HG03439 (cell line): Measurements from ENCODE around the gene HAPSTR1.
"Not testable (repeated sequence)": the region's sequence is repeated elsewhere in the genome, so short reads cannot be mapped to it uniquely, and the experiment has no call there.

Experiments used
- ATAC-seq: cut with Tn5 transposase; IDR thresholded peaks from one replicate; pipeline ENCODE4 v1.9.1; 2021; ENCODE audit warnings: mild to moderate bottlenecking, moderate library complexity; ENCODE audit not compliant: unreplicated experiment

Gene HAPSTR1, protein sequence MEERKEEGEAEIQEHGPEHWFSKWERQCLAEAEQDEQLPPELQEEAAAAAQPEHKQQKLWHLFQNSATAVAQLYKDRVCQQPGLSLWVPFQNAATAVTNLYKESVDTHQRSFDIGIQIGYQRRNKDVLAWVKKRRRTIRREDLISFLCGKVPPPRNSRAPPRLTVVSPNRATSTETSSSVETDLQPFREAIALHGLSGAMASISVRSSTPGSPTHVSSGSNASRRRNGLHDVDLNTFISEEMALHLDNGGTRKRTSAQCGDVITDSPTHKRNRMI

DNA sequence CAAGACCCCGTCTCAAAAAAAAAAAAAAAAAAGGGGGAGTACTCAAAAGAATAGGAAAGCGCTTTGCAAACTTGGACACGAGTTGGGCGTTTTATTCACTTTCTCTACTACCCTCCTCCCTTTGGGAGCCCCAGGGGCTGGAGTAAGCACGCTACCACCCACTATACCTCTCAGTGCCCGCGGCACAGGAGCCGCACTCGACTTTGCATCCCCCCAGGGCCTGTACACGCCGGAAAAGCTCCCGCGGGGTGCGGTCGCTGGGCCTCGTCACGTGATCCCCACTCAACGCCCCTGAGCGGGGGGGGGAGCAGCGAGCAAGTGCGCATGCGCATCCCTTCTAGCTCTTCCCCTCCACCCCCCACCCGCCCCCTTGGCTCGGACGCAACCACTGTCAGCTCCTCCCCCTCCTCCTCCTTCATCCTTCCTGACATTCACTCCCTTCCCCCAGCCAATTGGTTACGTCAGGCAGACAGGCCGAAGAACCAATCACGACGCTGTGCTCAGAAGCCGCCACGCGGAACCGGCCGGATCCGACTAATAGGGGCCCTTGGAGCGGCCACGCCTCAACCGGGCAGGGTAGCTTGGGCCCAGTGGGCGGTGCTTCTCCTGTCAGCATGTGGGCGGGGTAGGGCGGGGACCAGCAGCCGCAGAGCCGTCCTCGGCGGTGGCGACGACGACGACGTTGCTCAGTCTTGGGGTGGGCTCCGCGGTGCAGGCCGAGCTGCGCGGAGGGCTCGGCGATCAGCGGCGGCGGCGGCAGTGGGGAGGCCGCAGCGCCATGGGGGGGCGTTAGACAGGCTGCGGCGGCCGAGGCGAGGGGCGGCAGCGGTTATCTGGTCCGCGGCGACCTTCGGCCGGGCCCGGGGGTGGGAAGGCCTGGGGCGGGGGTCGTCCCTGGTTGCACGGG, at the start of gene HAPSTR1:
HAPSTR1 (plus strand) TSS at position 685 of the 907 bp plus-strand sequence. CDS start 401 bp downstream, outside the sequence.
- peak; percentile 89 for ATAC-seq

DNA sequence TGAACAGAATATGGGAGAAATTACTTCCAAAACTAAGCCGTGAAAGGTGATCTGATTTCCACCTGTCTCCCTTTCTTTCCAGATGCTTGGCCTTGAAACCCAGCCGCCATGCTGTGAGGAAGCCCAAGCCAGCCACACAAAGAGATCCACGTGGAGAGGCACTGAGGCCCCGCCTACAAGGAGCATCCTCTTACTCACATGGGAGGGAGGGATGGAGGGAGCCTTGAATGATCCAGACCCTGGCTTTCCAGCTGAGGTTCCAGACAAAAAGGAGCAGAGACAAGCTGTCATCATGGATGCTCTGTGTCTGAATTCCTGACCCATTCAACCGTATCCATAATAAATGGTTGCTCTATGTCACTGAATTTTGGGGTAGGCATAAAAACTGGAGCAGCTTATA, 48.9 kb upstream of the HAPSTR1 start:
- no peak for ATAC-seq

DNA sequence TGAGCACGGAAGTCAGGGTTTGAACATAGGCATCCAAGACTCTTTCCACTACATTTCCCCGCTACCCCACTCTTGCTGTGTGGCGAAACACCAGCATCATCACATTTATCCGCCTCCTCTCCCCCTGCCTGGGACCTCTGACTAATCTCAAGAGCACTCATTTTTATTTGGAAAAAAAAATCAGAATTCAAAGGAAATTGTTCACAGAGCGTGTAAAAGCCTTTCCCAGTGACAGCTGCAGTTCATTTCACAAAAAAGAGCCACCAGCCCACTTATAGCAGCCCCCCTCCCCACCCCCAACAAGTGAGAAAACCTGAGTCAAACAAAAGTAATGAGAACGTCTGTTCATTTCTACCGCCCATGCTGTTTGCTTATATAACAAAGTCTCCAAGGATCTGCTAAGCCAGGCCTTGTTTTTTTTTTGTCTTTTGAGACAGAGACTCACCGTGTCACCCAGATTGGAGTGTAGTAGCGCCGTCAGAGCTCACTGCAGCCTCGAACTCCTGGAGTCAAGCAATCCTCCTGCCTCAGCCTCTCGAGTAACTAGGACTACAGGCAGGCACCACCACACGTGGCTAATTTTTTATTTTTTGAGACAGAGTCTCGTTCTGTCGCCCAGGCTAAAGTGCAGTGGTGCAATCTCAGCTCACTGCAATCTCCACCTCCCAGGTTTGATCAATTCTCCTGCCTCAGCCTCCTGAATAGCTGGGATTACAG, 48.3 kb upstream of the HAPSTR1 start:
- no peak for ATAC-seq

DNA sequence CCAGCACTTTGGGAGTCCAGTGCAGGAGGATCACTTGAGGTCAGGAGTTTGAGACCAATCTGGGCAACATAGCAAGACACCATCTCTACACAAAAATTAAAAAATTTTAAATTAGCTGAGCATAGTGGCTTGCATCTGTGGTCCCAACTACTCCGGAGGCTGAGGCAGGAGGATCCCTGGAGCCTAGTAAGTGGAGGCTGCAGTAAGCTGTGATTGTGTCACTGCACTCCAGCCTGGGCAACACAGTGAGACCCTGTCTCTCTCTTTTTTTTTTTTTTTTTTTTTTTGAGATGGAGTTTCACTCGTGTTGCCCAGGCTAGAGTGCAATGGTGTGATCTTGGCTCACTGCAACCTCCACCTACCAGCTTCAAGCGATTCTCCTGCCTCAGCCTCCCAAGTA, 45.9 kb upstream of the HAPSTR1 start:
- not testable (repeated sequence) for ATAC-seq

DNA sequence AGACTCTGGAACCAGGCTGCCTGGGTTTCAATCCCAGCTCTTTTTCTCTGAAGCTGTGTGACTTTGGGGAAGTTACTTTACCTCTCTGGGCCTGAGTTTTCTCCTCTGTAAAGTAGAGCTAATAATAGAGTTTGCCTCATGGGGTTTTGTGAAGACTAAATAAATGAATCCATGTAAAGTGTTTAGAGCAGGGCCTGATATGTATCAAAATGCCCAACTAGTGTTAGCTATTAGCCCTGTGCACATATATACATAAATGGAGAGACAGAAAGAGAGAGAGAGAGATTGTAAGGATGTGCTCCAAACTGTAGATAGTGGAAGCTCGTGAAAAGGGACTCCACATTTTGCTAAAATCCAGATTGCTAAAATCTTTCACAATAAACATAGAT, 44.8 kb upstream of the HAPSTR1 start:
- ATAC-seq = no peak

DNA sequence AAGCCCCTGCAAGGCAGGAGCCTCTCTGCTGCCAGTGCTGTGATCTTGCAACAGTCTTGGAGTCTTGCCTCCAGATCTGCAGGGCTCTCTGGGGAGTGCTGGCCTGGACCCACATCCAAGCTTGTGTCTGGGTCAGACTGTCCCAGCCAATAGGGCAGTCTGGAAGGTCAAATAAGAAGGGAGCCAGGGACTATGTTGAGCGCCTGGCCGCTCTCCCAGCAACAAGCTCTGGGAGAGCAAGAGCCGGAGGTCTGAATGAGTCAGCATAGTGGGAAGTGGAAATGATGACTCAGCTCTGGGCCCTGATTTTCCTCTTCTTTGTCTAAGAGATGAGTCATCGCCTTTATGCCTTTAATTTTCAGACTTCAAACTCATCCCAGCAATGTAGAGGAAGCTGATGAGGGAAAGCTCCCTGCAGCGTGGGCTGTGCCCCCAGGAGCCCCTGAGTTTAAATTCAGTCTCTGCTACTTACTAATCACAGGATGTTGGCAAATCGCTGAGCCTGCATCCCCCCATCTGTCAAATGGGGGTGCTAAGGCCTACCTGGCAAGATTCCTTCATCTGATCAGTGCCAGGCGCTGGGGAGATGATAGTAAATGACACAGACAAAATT, 43.6 kb upstream of the HAPSTR1 start:
- ATAC-seq = peak; percentile 56

DNA sequence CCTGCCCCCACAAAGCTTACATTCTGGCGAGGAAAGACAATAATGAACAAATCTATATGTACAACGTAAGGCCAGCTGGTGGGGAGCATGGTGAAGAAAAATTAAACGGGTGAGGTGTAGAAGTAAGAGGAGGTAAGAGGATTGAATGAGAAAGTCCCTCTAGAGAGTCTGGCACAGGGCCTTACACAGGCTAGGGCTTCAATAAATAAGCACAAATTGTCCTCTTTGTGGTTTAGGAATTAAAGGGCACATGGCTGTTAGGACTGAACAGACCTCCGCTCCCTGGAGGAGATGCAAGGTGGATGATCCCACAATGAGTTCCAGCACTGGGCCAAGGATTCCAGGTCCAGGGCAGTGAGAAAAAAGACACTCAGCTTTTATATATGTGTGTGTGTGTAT, 43.1 kb upstream of the HAPSTR1 start:
- no peak for ATAC-seq

DNA sequence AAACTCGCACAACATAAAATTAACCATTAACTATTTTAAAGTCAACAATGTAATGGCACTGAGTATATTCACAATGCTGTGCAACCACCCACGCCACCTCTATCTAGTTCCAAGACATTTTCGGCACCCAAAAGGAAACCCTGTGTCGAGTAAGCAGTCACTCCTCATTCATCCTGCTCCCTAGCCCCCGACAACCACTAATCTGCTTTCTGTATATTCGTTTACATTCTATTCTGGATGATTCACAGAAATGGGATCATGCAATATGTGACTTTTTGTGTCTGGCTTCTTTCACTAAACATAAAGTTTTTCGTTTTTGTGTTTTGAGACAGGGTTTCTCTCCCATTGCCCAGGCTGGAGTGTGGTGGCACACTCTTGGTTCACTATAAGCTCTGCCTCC, 42.2 kb upstream of the HAPSTR1 start:
- ATAC-seq = no peak

DNA sequence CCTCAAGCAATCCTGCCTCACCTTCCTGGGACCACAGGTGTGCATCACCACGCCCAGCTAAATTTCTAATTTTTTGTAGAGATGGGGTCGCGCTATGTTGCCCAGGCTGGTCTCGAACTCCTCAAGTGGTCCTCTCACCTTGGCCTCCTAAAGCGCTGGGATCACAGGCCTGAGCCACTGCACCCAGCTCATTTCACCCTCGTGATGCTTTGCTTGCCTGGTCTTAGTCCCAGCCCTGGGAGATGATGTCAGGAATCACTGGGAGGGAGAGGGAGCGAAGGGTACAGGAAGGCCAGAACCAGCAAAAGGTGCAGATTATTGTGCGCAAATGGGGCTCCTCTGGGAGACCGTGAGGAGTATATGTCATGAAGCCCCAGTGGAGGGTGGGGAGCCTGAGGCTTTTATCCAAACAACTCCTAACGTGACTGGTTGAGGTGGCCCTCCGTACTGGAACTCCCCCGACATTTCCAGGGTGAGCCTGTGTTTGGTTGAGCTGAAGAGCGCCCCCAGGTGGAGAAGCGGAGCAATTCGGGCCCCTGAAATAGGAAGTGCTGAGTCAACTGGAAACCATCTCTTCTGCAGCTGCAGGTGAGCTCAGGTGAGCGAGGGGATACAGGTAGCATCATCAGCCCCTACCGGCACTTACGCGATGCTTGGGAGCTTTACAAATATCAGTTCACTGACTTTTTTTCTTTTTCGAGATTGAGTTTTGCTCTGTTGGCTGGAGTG, 41.2 kb upstream of the HAPSTR1 start:
- ATAC-seq = no peak

DNA sequence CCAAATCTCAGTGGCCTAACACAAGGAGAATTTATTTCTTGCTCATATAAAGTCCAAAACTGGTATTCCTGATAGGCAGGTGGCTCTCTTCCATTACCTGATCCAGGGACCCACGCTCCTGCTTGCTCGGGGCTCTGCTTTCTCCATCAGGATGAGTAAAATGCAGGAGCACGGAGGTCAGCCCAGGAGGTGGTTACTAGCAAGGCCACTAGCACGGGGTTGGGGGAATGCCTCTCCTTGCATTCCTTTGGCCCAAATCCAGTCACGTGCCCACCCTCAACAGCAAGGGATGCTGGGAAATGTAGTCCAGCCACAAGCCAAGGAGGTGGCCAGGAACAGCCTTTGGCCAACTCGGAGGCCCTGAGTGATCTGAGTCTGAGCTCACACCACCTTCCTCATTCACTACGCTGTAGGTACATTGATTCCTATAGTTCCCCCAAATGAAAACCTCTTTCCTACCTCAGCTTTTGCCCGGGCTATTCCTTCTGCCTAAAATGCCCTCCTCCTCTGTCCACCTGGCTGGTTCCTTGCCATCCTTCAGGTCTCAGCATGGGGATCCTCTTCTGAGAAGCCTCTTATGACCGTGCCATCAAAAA, 38.3 kb upstream of the HAPSTR1 start:
- ATAC-seq = no peak

DNA sequence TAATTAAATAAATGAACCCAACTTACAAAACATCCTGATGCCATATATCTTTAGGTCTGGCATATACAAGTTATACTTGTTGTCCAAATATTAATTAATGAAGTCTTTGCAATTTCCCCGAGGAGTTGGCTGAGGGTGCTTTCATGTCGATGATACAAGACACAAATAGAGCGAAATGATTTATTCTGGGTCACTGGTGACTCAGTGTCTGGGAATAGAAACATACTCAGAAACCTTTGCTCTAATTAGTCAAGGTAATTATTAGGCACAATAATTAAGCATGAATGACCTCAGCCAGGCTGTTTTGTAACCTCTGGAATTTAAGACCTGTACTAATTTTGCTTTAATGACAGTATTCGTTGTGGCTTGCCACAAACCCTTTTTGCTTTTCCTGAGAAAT, 37.0 kb upstream of the HAPSTR1 start:
- no peak for ATAC-seq

DNA sequence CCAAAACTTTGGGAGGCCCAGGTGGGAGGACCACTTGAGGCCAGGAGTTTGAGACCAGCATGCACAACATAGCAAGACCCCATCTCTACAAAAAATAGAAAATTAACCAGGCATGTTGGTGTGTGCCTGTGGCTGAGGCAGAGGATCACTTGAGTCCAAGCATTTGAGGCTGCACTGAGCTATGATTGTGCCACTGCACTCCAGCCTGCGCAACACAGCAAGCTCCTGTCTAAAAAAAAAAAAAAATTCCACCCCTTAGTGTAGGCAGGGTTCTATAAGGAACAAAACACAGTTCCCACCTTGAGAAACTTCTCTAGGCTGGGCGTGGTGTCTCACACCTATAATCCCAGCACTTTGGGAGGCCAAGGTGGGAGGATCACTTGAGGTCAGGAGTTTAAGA, 36.3 kb upstream of the HAPSTR1 start:
- no peak for ATAC-seq

DNA sequence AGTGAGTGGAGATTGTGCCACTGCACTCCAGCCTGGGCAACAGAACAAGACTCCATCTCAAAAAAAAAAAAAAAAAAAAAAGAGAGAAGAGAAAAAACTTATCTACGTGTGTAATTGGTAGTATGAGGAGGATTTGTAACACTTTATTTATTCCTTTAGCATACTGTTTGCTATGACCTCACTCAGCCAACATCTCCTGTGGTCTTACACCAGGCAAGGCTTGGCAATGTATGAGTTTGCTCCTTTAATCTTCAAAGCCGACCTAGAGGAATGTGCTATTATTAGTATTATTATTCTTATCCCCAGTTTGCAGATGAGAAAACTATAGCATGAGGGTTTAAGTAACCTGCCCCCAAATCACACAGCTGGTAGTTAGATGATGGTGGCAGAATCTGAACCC, 35.8 kb upstream of the HAPSTR1 start:
- ATAC-seq = no peak

DNA sequence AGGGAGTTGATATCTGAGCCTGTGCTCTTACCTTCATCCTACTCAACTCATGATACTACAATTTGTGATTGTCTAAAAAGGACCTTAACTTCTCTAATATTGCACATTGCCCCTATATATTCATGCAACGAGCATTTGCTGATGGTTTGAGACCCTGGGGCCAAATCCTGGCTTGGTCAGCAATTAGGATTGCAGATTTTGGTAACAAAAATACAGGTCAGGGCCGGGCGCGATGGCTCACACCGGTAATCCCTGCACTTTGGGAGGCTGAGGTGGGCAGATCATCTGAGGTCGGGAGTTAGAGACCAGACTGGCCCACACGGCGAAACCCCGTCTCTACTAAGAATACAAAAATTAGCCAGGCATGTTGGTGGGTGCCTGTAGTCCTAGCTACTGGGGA, 35.4 kb upstream of the HAPSTR1 start:
- ATAC-seq = no peak

DNA sequence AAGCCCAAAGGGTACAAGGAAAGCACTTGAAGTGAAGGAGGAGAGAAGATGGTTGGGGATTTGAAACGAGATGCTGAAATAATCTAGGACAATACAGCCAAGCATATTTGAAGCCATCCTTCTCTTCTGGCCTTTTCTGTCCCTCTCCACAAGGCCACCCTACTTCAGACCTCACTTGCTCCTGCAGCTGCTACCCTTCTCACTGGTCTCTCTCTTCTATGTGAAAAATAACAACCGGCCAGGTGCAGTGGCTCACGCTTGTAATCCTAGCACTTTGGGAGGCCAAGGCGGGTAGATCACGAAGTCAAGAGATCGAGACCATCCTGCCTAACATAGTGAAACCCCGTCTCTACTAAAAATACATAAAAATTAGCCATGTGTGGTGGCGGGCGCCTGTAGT, 33.2 kb upstream of the HAPSTR1 start:
- no peak for ATAC-seq

DNA sequence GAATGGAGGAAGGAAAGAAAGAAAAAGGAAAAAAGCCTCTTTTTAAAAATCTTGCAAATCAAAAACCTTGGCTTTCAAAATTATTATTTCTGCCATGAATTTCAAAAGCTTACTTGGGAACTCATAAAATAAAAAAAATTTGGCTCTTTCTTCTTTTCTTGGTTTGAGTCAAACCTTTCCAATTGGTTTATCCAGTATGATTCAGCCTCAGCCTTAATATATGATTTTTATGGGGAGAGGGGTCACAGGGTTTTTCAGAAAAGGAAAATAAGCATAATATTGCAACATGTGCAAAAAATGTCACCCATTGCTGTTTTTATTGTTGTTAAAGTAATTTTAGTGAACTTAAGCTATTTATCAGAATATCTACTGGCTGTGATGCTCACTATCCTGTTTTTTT, 31.2 kb upstream of the HAPSTR1 start:
- no peak for ATAC-seq

DNA sequence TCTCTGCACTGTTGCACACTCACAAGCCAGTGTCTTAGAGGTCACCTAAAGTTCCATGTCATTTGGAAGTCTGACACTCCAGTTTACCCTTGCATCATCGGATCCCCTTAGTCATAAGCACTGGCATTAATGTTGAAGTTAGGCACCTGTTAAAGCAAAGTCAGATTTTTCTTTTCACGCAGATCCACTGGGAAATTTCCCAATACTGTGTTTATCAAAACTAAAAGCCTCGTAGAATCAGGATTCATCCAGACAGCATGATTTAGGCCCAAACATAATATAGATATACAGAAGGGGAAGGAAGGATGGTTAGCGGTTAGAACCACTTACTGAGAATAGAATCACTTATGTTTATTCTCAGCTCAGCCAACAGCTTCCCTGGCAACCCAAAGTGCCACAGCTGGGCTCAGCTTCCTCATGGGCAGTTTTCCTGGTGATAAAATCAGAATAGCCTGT, 30.1 kb upstream of the HAPSTR1 start:
- no peak for ATAC-seq

DNA sequence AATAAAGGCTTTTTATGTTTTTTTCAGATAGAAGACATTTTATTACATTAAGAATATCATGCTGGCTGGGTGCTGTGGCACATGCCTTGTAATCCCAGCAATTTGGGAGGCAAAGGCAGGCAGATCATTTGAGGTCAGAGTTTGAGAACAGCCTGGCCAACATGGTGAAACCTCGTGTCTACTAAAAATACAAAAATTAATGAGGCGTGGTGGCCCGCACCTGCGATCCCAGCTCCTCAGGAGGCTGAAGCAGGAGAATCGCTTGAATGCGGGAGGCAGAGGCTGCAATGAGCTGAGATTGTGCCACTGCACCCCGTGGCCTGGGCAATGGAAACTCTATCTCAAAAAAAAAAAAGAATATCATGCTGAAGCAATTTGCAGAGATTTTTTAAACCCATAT, 29.1 kb upstream of the HAPSTR1 start:
- no peak for ATAC-seq

DNA sequence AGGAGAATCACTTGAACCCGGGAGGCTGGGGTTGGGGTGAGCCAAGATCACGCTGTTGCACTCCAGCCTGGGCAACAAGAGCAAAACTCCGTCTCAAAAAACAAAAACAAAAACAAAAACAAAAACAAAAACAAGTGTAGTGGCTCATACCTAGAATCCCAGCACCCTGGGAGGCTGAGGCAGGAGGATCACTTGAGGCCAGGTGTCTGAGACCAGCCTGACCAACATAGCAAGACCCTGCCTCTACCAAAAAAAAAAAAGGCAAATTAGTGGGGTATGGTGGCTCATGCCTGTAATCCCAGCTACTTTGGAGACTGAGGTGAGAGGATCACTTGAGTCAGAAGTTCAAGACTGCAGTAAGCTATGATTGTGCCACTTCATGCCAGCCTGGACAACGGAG, 26.4 kb upstream of the HAPSTR1 start:
- no peak for ATAC-seq

DNA sequence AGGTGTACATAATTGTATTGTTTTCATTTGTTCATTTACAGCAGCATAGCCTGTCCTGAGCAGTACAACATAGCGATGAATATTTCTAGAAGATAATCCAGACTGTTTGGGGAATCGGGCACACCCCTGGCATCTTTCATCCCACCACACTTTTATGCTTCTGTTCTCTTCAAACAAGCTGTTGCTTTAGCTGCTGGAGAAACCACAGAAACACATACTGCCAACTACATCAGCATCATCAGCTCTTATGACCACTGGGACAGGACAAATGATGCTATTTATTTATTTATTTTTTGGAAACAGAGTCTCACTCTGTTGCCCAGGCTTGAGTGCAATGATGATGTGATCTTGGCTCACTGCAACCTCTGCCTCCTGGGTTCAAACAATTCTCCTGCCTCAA, 22.6 kb upstream of the HAPSTR1 start:
- no peak for ATAC-seq
